NCI-H2227 treated with DMSO at 0.1 percent for 48 hours (cell line): Measurements from ENCODE around the gene FYB2.

Experiments used
- DNase-seq: peaks from one replicate; lab custom pipeline; 2025; lab: John Stamatoyannopoulos, UW

The FYB2 gene

GRCh38 chr1:56833088-56833487, 13.9 kb upstream of the FYB2 start:
- DNase-seq, result no peak

DNA sequence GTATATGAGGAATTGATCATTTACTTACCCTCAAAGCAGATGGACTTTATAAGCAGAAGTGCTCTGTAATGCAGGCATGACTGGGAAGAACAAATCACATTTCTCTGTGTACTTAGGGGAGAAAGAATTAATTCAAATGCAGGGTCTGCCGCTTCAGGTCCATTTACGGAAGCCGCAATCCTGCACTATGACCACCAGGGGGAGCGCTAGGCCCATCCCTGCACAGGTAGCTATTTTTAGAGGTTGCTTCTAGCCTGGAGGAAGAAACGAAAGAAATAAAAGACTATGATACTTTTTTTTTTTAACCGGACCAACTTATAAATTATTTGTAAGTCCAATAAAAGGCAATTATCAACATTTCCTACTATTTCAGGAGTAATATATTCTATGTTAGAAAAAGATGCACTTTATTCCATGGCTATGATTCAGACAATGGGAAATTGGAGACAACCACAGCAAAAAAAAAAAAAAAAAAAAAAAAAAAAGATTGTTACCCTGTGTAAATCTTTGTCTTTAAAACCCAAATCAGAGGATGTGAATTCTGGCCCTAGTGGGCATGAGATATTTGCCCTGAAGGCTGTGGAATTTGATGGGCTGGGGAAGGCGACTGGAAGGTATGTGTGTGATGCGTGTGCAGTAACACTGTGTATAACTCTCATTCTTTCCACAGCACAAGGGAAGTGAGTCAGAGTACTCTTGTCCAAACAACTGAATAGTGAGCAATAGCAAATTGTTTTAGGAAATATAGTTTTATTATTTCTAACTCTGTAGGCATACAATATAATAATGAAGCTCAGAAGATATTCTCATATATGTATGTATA, 12.9 kb upstream of the FYB2 start:
- peak; percentile 76 for DNase-seq

DNA sequence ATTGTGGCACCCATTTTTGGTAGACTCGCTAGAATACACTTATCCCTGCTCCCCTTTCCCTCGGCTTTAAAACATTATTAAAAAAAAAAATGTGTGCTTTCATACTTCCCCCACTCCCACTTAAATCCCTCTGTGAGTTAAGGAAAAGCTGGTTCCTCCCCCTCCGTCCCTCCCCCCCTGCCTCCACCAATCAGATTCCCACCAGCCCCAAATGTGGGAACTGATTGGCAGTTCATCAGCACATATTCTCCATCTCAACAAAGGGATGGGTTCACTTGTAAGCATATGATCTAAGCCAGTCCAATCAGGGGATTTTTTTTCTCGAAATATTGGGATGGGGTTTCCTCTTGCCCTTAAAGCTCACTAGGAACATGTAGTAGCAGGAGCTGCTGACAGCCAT, 10.8 kb upstream of the FYB2 start:
- DNase-seq, result no peak

- no peak for DNase-seq
Measured at GRCh38 chr1:56827711-56828110, 8.5 kb upstream of the FYB2 start.

- DNase-seq, result no peak
Measured at GRCh38 chr1:56825436-56825835, 6.2 kb upstream of the FYB2 start.

DNA sequence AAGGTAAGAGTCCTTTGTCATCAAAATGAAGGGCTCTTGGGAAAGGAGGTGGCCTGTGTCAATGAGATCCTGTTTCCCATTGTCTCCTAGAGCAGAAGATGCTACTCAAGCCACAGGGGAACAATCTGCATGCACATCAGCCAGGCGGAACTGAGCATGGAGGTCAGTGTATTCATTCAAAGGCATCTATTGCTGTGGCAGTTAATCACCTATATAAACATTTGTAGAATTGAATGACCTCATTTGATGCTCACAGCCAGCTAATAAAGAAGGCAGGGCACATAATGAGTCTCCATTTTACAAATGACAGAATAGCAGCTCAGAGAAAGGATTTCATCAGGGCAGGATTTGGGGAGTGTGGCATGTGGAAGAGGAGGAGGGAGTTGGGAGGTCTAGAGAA, 5.7 kb upstream of the FYB2 start:
- peak; percentile 26 for DNase-seq

DNA sequence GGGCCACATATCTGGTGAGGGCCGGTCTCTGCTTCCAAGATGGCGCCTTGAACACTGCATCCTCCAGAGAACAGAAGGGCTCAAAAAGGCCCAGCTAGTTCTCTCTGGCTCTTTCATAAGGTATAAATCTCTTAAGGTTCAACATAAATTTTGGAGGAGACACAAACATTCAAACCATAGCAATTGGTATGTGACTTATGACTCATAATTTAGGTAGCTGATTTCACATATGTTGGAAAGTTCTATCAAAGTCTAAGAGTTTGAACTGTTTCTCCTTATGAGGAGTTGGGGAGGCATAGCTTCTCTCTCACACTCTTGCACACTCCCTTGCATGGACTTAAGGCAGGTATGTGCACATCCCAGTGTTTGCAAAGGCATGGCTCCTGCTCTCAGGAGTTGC, 5.1 kb upstream of the FYB2 start:
- DNase-seq, result no peak

GRCh38 chr1:56821462-56821797, 2.2 kb upstream of the FYB2 start:
- DNase-seq, result no peak

DNA sequence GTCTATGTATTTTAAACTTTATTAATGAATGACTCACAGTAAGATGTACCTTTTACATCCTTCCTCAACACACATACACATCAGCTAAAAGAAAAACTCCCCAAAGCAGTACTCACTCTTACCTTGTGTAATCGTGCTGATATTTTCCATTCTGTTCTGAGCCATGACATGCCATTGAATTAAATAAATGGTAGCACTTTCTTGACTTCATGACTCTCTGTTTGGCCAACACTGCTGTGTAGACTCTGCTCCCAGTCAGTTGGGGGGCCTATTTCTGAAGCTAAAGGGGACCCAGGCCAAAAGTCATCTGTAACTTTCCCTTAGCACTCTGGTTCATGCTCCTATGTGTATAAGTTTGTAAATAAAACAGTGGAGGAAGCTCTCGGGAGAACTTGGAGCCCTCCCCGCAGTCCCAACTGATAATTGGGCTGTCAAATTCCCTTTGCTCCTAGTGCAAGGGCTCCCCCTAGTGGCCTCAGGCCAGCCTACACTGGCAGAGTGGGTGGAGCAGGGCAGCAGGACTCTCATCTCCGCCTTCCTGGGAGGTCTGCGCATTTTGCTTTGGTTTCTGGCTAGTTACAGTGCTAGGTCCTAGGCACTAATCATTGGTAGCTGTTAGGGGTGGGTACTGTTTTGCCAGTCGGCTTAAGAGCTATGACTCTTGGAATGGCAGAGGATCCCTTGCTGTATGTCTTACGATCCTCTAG, 1.7 kb upstream of the FYB2 start:
- peak; percentile 74 for DNase-seq

- DNase-seq, result no peak
Measured at GRCh38 chr1:56817716-56818463, 1.3 kb downstream of the FYB2 start.

- DNase-seq, result no peak
Measured at GRCh38 chr1:56816909-56817308, 2.3 kb downstream of the FYB2 start.

GRCh38 chr1:56816264-56816663, 2.9 kb downstream of the FYB2 start:
- no peak for DNase-seq

DNA sequence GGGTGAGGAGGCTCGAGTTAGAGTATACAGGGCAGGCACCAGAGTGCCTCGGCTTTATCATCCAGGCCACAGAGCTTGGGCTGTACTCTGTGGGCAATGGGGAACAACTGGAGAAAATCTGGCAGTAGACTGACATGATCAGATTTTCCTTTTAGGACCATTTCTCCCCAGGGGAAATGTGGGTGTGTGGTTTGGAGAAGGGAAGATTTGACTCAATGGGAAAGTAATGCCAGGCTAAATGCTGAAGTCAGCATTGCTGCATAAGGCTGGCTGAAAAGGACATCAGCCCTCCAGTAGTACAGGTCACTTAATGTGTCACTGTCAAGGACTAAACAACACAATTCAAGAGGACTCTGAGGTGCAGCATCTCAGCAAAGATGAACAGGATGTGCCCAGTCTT, 5.0 kb downstream of the FYB2 start:
- no peak for DNase-seq

- DNase-seq, result no peak
Measured at GRCh38 chr1:56811331-56811730, 7.9 kb downstream of the FYB2 start.

- no peak for DNase-seq
Measured at GRCh38 chr1:56808410-56808809, 10.8 kb downstream of the FYB2 start.

DNA sequence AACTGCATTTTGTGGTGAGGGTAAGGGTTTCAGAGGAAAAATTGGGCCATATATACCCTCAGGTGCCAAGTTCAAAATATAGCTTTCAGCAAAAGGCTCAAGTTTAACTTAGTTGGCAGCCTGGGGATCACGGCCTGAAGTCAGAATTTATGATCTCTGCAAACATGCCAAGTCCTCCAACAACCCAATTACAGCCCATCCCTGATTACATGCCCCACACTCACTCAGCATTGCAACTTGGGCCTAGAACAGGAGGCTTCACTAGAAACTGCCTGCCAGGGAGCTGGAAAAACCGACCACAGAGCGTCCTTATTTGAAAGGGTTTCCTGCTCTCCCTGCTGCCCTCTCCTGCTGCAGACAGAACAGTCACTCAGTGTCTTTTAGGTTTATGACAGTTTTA, 12.4 kb downstream of the FYB2 start:
- no peak for DNase-seq

DNA sequence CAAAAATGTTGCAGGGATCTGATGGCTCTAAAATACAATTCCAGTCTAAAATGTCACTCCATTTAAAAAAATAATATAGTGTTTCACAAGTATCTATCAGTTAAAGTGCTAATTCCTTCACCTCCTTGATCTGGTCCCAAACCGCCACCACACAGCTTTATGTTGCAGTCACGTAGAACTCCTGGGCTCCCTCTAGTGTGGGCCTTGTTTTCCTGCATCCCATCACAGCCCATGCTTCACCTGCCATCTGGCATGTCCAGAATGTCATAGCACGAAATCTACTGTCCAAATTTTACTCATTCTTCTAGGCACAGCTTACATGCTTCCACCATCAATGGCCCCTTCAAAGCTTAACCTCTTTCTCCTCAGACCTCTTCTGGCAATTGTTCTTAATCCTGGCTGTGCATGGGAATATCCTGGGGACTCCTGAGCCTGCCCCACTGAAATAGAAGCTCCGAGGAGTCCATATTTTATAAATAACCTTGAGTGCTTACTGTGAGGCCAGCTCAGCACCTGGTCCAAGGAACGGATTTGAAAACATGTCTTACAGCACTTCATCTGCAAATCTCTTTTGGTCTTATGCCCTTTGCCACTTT, 15.5 kb downstream of the FYB2 start:
- no peak for DNase-seq

- peak; percentile 13 for DNase-seq
Measured at GRCh38 chr1:56799605-56800400, 19.4 kb downstream of the FYB2 start.

DNA sequence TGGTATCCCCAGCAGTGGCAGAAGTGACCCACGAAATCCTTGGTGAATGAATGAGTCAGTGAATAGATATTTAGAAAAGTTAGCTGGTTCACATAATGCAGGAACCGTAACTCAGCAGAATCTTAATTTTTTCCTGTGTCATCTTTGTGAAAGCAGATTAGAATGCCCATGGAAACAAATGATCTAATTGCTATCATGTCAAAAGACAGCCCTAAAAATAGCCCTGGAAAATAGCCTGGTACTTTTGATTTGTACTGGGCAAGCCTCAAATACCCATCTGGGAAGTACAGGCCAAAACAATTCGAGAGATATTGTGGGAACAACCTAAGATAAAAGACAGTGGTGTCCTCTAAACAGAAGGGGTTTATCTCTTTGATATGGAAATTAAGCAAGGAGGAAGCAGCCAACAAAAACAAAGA, 21.1 kb downstream of the FYB2 start:
- DNase-seq, result no peak

- DNase-seq, result peak; percentile 89
Measured at GRCh38 chr1:56797065-56797685, 22.0 kb downstream of the FYB2 start.

GRCh38 chr1:56795870-56796269, 23.3 kb downstream of the FYB2 start:
- no peak for DNase-seq
